Kidney tubule cell (primary cell): Measurements from ENCODE around the gene SLC4A5.
"Not testable (repeated sequence)": the region's sequence is repeated elsewhere in the genome, so short reads cannot be mapped to it uniquely, and the experiment has no call there.

ENCODE experiments used
- DNase-seq: peaks from one replicate; pipeline ENCODE4 v3.0.0-alpha.2; 2018; ENCODE audit warnings: low spot score

The SLC4A5 gene

GRCh38 chr2:74264281-74264680, 78.9 kb downstream of the SLC4A5 start:
- no peak for DNase-seq

- DNase-seq, result no peak
These were observed 80.5 kb downstream of the SLC4A5 start for GRCh38 chr2:74262681-74263080.

- peak; percentile 41 for DNase-seq
These were observed 81.9 kb downstream of the SLC4A5 start for GRCh38 chr2:74261204-74261864.

GRCh38 chr2:74260495-74260894, 82.7 kb downstream of the SLC4A5 start:
- DNase-seq, result no peak

GRCh38 chr2:74259733-74260132, 83.5 kb downstream of the SLC4A5 start:
- DNase-seq, result no peak

GRCh38 chr2:74259191-74259590, 84.0 kb downstream of the SLC4A5 start:
- no peak for DNase-seq

GRCh38 chr2:74255660-74256213, 87.5 kb downstream of the SLC4A5 start:
- no peak for DNase-seq

- DNase-seq, result no peak
These were observed 89.3 kb downstream of the SLC4A5 start for GRCh38 chr2:74253971-74254310.

- DNase-seq, result no peak
These were observed 89.8 kb downstream of the SLC4A5 start for GRCh38 chr2:74253306-74253970.

GRCh38 chr2:74252862-74253261, 90.4 kb downstream of the SLC4A5 start:
- DNase-seq, result no peak

GRCh38 chr2:74252036-74252435, 91.2 kb downstream of the SLC4A5 start:
- DNase-seq, result no peak

- DNase-seq, result peak; percentile 41
These were observed 93.0 kb downstream of the SLC4A5 start for GRCh38 chr2:74250189-74250631.

- DNase-seq, result no peak
These were observed 93.7 kb downstream of the SLC4A5 start for GRCh38 chr2:74249406-74250122.

GRCh38 chr2:74246496-74247195, 96.6 kb downstream of the SLC4A5 start:
- DNase-seq, result no peak

GRCh38 chr2:74244286-74244685, 98.9 kb downstream of the SLC4A5 start:
- no peak for DNase-seq

GRCh38 chr2:74242354-74243071, 100.7 kb downstream of the SLC4A5 start:
- DNase-seq, result no peak

- DNase-seq, result no peak
These were observed 103.9 kb downstream of the SLC4A5 start for GRCh38 chr2:74239346-74239745.

GRCh38 chr2:74238879-74239278, 104.3 kb downstream of the SLC4A5 start:
- DNase-seq, result peak; percentile 13

- DNase-seq, result no peak
These were observed 108.2 kb downstream of the SLC4A5 start for GRCh38 chr2:74235041-74235440.

- DNase-seq, result no peak
These were observed 109.6 kb downstream of the SLC4A5 start for GRCh38 chr2:74233648-74234047.

- no peak for DNase-seq
These were observed 110.8 kb downstream of the SLC4A5 start for GRCh38 chr2:74232426-74232825.

- DNase-seq, result not testable (repeated sequence)
These were observed 113.4 kb downstream of the SLC4A5 start for GRCh38 chr2:74229865-74230264.
